Sigmoid colon (tissue), 7 donors: ENCODE data around the gene HSD17B2. TPM values are rescaled to one million over a fixed set of nuclear protein-coding genes. Genes with fewer than 3 reads are reported as not detected.

Experiments used
- DNase-seq: peaks from one replicate; pipeline ENCODE4 v3.0.0-alpha.2; 2019
- H3K27ac ChIP-seq, 4 donors: fragments of 200-600 bp; sonication (generic); one replicate each; pipeline ENCODE4 v1.5.1; 2016 to 2019; ENCODE audit warnings: mild to moderate bottlenecking in 1 of 4
- H3K27me3 ChIP-seq, 3 donors: fragments of 200-600 bp; sonication (generic); one replicate each; pipeline ENCODE4 v1.5.1; 2019; ENCODE audit warnings: mild to moderate bottlenecking in 1 of 3
- H3K36me3 ChIP-seq, 4 donors: fragments of 200-600 bp; sonication (generic); one replicate each; pipeline ENCODE4 v1.5.1; 2016 to 2019
- H3K4me1 ChIP-seq, 4 donors: fragments of 200-600 bp; sonication (generic); one replicate each; pipeline ENCODE4 v1.5.1; 2017 to 2019
- H3K4me3 ChIP-seq, 4 donors: fragments of 200-600 bp; sonication (generic); one replicate each; pipeline ENCODE4 v1.5.1; 2017 to 2019; ENCODE audit warnings: mild to moderate bottlenecking in 2 of 4, moderate library complexity in 1 of 4
- H3K9me3 ChIP-seq, 4 donors: fragments of 200-600 bp in 3 of 4; sonication (generic) in 3 of 4; one replicate each; pipeline versions ENCODE4 v1.5.1 to v1.6.1; 2013 to 2019
- EP300 ChIP-seq, 4 donors: sonication (generic); formaldehyde crosslinking; IDR thresholded peaks; one replicate each; pipeline ENCODE4 v1.6.1; 2017; ENCODE audit warnings: antibody characterized with exemption in 4 of 4
- POLR2A ChIP-seq, 2 donors: fragments of 450-650 bp; IDR thresholded peaks; one replicate each; pipeline ENCODE4 v1.6.1; 2016; ENCODE audit warnings: antibody characterized with exemption in 2 of 2, mild to moderate bottlenecking in 2 of 2, moderate library complexity in 2 of 2
- POLR2AphosphoS5 ChIP-seq, 4 donors: sonication (generic); formaldehyde crosslinking; IDR thresholded peaks; one replicate each; pipeline ENCODE4 v1.6.1; 2017; ENCODE audit warnings: antibody characterized with exemption in 4 of 4
- WGBS, 2 donors: extraction: QIAGEN DNeasy Blood & Tissue Kit; methylation state at CpG; one replicate each; pipeline ENCODE4 v1.1.7; 2013; 5-methylcytosine and 5-hydroxymethylcytosine counted together
- intact Hi-C: fragments of 100-400 bp; cut with DNase I; formaldehyde crosslinking; loops from one replicate; pipeline ENCODE4 v1.15.1; 2023
- polyA plus RNA-seq, 3 donors: library from polyadenylated mRNA; stranded (reverse); fragments of 200-250 nt; gene quantifications; one replicate each; pipeline ENCODE4 v1.2.3, GENCODE V29; 2013
- total RNA-seq, 4 donors: library from RNA; depleted of rRNA; stranded (reverse); fragments of >200 nt; gene quantifications; one replicate each; pipeline ENCODE4 v1.1.0, GENCODE V29; 2016
- TF ChIP-seq, protein P1 (sequence below), 4 experiments: fragments of 450-650 bp in 3 of 4; fragments of 200-600 bp in 1 of 4; IDR thresholded peaks; one replicate each; pipeline ENCODE4 v1.5.1; 2016 to 2019; ENCODE audit warnings: antibody characterized with exemption in 4 of 4, mild to moderate bottlenecking in 3 of 4, moderate library complexity in 2 of 4
- donor health status: healthy with polysubstance abuse.
- donor health status: Bipolar disorder and iron deficiency.
- donor health status: healthy.

Gene HSD17B2
- total and polyA plus RNA-seq, 7 donors, result 27.3 to 46.0 (median 32.4) TPM; not detected in 4

DNA sequence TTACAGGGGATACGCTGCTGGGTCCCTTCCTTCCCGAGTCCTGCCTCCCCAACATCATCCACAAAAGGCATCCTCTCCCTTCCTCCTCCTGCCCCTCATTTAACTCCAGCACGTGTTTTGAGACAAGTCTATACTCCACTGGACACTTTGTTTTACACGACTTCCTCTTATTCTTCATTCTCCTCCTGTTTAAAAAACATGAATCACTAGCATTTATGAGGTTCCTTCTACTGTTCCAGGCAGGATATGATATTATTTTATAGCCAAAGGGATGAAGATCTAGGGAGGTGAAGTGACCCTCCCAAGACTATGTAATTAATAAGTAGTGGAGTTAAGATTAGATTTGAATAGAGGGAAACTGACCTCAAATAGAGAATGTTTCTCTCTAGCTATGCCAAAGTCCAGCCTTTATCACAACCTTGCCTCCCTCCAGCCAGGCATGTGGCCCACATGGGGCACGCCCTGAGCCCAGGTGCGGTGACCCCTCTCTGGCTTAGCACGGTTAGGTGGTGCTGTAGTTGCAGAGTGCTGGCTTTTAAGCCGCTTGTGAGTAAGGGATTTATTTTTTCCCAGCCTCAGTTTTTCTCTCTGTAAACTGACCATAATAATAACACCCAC lies 1.3 kb upstream of the HSD17B2 start:
- Histone ChIP-seq H3K27ac (no peak overlapping the region), H3K9me3 (no peaks in the 10 kb centered on the region), H3K27me3 (no peaks in the 10 kb centered on the region), H3K4me3 (no peak overlapping the region), H3K4me1 (no peaks in the 10 kb centered on the region), H3K36me3 (no peaks in the 10 kb centered on the region)
- no peak for DNase-seq
- intact Hi-C loops, result no loop called here
- TF ChIP-seq POLR2A (IDR thresholded peaks at IDR 0.05) (no peak), POLR2AphosphoS5 (IDR thresholded peaks at IDR 0.05) (no peak), EP300 (IDR thresholded peaks at IDR 0.05) (no peak)
- TF ChIP-seq, protein P1, sequence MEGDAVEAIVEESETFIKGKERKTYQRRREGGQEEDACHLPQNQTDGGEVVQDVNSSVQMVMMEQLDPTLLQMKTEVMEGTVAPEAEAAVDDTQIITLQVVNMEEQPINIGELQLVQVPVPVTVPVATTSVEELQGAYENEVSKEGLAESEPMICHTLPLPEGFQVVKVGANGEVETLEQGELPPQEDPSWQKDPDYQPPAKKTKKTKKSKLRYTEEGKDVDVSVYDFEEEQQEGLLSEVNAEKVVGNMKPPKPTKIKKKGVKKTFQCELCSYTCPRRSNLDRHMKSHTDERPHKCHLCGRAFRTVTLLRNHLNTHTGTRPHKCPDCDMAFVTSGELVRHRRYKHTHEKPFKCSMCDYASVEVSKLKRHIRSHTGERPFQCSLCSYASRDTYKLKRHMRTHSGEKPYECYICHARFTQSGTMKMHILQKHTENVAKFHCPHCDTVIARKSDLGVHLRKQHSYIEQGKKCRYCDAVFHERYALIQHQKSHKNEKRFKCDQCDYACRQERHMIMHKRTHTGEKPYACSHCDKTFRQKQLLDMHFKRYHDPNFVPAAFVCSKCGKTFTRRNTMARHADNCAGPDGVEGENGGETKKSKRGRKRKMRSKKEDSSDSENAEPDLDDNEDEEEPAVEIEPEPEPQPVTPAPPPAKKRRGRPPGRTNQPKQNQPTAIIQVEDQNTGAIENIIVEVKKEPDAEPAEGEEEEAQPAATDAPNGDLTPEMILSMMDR (IDR thresholded peaks at IDR 0.05), result no peak
- WGBS, 2 donors, result 30 to 64% methylated on average over 8 of the region's 8 CpGs

DNA sequence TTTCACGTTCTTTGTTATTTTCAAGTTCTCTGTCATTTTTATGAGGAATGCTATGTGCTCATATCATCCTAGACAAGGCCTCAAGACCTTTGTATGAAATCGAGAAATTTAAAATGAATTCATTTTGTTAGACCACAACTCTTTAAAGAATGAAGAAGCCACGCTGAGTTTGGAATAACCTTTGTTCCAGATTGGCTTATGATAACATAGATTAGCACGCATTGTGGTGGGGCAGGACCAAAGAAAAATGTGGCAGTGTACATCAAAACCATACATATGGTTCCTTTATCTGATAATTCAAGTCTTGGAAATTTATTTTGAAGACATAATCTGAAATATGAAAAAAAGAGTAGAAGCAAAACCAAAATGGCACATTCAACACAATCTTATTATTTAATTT lies 2.2 kb downstream of the HSD17B2 start:
- no peak overlapping the region for H3K4me3 ChIP-seq
- 64 to 81% methylated on average over 4 of the region's 4 CpGs for WGBS, 2 donors

GRCh38 chr16:82037666-82038065 lies 2.6 kb downstream of the HSD17B2 start:
- no peaks in the 10 kb centered on the region for H3K36me3 ChIP-seq
- no peak overlapping the region for H3K27ac ChIP-seq
- DNase-seq, result no peak
- intact Hi-C loops, result no loop called here
- H3K4me3 ChIP-seq, result no peak overlapping the region
- 65 to 72% methylated on average over 2 of the region's 2 CpGs for WGBS, 2 donors
- H3K4me1 ChIP-seq, result no peaks in the 10 kb centered on the region
- no peak for TF ChIP-seq POLR2A (IDR thresholded peaks at IDR 0.05)
- no peak for TF ChIP-seq POLR2AphosphoS5 (IDR thresholded peaks at IDR 0.05)
- TF ChIP-seq, protein P1 (IDR thresholded peaks at IDR 0.05), result no peak
- H3K9me3 ChIP-seq, result no peaks in the 10 kb centered on the region
- H3K27me3 ChIP-seq, result no peaks in the 10 kb centered on the region

More for the DNA sequence above, 2.2 kb downstream of the HSD17B2 start:
- Histone ChIP-seq H3K4me1 (no peaks in the 10 kb centered on the region), H3K36me3 (no peaks in the 10 kb centered on the region), H3K27me3 (no peaks in the 10 kb centered on the region), H3K27ac (no peak overlapping the region), H3K9me3 (no peaks in the 10 kb centered on the region)
- no peak for DNase-seq
- TF ChIP-seq POLR2A (IDR thresholded peaks at IDR 0.05) (no peak), EP300 (IDR thresholded peaks at IDR 0.05) (no peak), POLR2AphosphoS5 (IDR thresholded peaks at IDR 0.05) (no peak)
- intact Hi-C loops, result no loop called here

- no peak overlapping the region for H3K27ac ChIP-seq
- WGBS, 2 donors, result 75 to 81% methylated on average over 3 of the region's 3 CpGs
- intact Hi-C loops, result no loop called here
- TF ChIP-seq POLR2AphosphoS5 (IDR thresholded peaks at IDR 0.05), result no peak
- no peak for TF ChIP-seq POLR2A (IDR thresholded peaks at IDR 0.05)
- TF ChIP-seq, protein P1 (IDR thresholded peaks at IDR 0.05), result no peak
- TF ChIP-seq EP300 (IDR thresholded peaks at IDR 0.05), result no peak
- no peaks in the 10 kb centered on the region for H3K36me3 ChIP-seq
- H3K9me3 ChIP-seq, result no peaks in the 10 kb centered on the region
- DNase-seq, result no peak
- no peaks in the 10 kb centered on the region for H3K27me3 ChIP-seq
- H3K4me1 ChIP-seq, result no peaks in the 10 kb centered on the region
- H3K4me3 ChIP-seq, result no peak overlapping the region
Measured at GRCh38 chr16:82040296-82040695, 5.2 kb downstream of the HSD17B2 start.

GRCh38 chr16:82041542-82041941 lies 6.5 kb downstream of the HSD17B2 start:
- DNase-seq, result no peak
- 21 to 71% methylated on average over 4 of the region's 4 CpGs for WGBS, 2 donors
- Histone ChIP-seq H3K4me3 (no peak overlapping the region), H3K4me1 (no peaks in the 10 kb centered on the region), H3K36me3 (no peaks in the 10 kb centered on the region), H3K9me3 (no peaks in the 10 kb centered on the region), H3K27ac (no peak overlapping the region), H3K27me3 (no peaks in the 10 kb centered on the region)
- TF ChIP-seq, protein P1 (IDR thresholded peaks at IDR 0.05), result no peak
- TF ChIP-seq POLR2A (IDR thresholded peaks at IDR 0.05), result no peak
- TF ChIP-seq EP300 (IDR thresholded peaks at IDR 0.05), result no peak
- TF ChIP-seq POLR2AphosphoS5 (IDR thresholded peaks at IDR 0.05), result no peak
- intact Hi-C loops, result no loop called here
